WI38 (cell line): Measurements from ENCODE around the gene INPP5A.
"Not testable (repeated sequence)": the region's sequence is repeated elsewhere in the genome, so short reads cannot be mapped to it uniquely, and the experiment has no call there.

Experiments used
- H3K4me3 ChIP-seq: 2 replicates; pipeline ENCODE4 v1.5.1; 2011; ENCODE audit warnings: low read depth, mild to moderate bottlenecking, control low read depth, low read length
- CTCF ChIP-seq: IDR thresholded peaks from 2 replicates; pipeline ENCODE4 v1.5.1; 2012; ENCODE audit warnings: low read depth, mild to moderate bottlenecking, control low read depth, low read length

The INPP5A gene

GRCh38 chr10:132537684-132538001 is at the start of gene INPP5A:
Gene INPP5A (plus strand): TSS chr10:132537787. CDS start chr10:132538097, 310 bp downstream.
- TF ChIP-seq CTCF = no peak
- peak within 1 kb of the TSS; percentile 83 for H3K4me3 ChIP-seq

- H3K4me3 ChIP-seq = no peak overlapping the region
- no peak for TF ChIP-seq CTCF
Measured at GRCh38 chr10:132488231-132488821, 49.3 kb upstream of the INPP5A start.

- no peak for TF ChIP-seq CTCF
- H3K4me3 ChIP-seq = no peak overlapping the region
Measured at GRCh38 chr10:132489053-132489703, 48.4 kb upstream of the INPP5A start.

GRCh38 chr10:132489704-132490534 is 47.7 kb upstream of the INPP5A start:
- no peak for TF ChIP-seq CTCF
- no peak overlapping the region for H3K4me3 ChIP-seq

- H3K4me3 ChIP-seq = not testable (repeated sequence)
Measured at GRCh38 chr10:132491534-132491933, 46.1 kb upstream of the INPP5A start.

GRCh38 chr10:132492323-132493025 is 45.1 kb upstream of the INPP5A start:
- no peak for TF ChIP-seq CTCF
- H3K4me3 ChIP-seq = no peak overlapping the region

- TF ChIP-seq CTCF = no peak
- H3K4me3 ChIP-seq = no peak overlapping the region
Measured at GRCh38 chr10:132493246-132493755, 44.3 kb upstream of the INPP5A start.
